ENCODE data around the gene TMEM222.
A peak's percentile ranks its signal among the peaks of the same experiment; 100 is the strongest.

TMEM222 gene

GRCh38 chr1:27353166-27353565, 31.2 kb downstream of the TMEM222 start:
- TF ChIP-seq CTCF (IDR thresholded peaks at IDR 0.05; ENCODE audit: insufficient read depth, low read depth, low read length, missing control alignments), result no peak
- DNase-seq (ENCODE audit: low read depth), result no peak
- no peak overlapping the region for H3K4me3 ChIP-seq (ENCODE audit: low read length)

- no peak for DNase-seq (ENCODE audit: low read depth)
- H3K4me3 ChIP-seq (ENCODE audit: low read length), result no peak overlapping the region
- no peak for TF ChIP-seq CTCF (IDR thresholded peaks at IDR 0.05; ENCODE audit: insufficient read depth, low read depth, low read length, missing control alignments)
These were observed 31.7 kb downstream of the TMEM222 start for GRCh38 chr1:27353629-27354028.

- DNase-seq (ENCODE audit: low read depth), result no peak
- H3K4me3 ChIP-seq (ENCODE audit: low read length), result no peak overlapping the region
- no peak for TF ChIP-seq CTCF (IDR thresholded peaks at IDR 0.05; ENCODE audit: insufficient read depth, low read depth, low read length, missing control alignments)
These were observed 33.7 kb downstream of the TMEM222 start for GRCh38 chr1:27355683-27356082.

- DNase-seq (ENCODE audit: low read depth), result no peak
These were observed 34.3 kb downstream of the TMEM222 start for GRCh38 chr1:27356277-27356618.

GRCh38 chr1:27356619-27357280, 34.8 kb downstream of the TMEM222 start:
- no peak overlapping the region for H3K4me3 ChIP-seq (ENCODE audit: low read length)
- TF ChIP-seq CTCF (IDR thresholded peaks at IDR 0.05; ENCODE audit: insufficient read depth, low read depth, low read length, missing control alignments), result peak; percentile 25
- DNase-seq (ENCODE audit: low read depth), result peak; percentile 26

More at GRCh38 chr1:27356277-27356618, 34.3 kb downstream of the TMEM222 start:
- TF ChIP-seq CTCF (IDR thresholded peaks at IDR 0.05; ENCODE audit: insufficient read depth, low read depth, low read length, missing control alignments), result no peak
- H3K4me3 ChIP-seq (ENCODE audit: low read length), result no peak overlapping the region

GRCh38 chr1:27357281-27358037, 35.5 kb downstream of the TMEM222 start:
- H3K4me3 ChIP-seq (ENCODE audit: low read length), result no peak overlapping the region
- TF ChIP-seq CTCF (IDR thresholded peaks at IDR 0.05; ENCODE audit: insufficient read depth, low read depth, low read length, missing control alignments), result peak; percentile 84
- DNase-seq (ENCODE audit: low read depth), result peak; percentile 65

All from epithelial cell of esophagus (primary cell).